ENCODE data around the gene FLAD1.
"Not testable (repeated sequence)": the region's sequence is repeated elsewhere in the genome, so short reads cannot be mapped to it uniquely, and the experiment has no call there.

Gene FLAD1

GRCh38 chr1:154971341-154971998 is 11.7 kb upstream of the FLAD1 start:
- DNase-seq (ENCODE audit: low spot score in 2 of 2), result peak in 1 of 2 donors; percentile 50
- Mint-ChIP-seq H3K36me3 (peaks cover 39% of the 10 kb centered on the region), H3K4me3 (peak overlapping the region; percentile 43), H3K9me3 (no peaks in the 10 kb centered on the region), H3K27ac (peak overlapping the region; percentile 93), H3K4me1 (peaks cover 51% of the 10 kb centered on the region)
- ATAC-seq, result no peak

GRCh38 chr1:154972213-154972516 is 11.0 kb upstream of the FLAD1 start:
- no peak overlapping the region for H3K4me3 Mint-ChIP-seq
- H3K36me3 Mint-ChIP-seq, result peaks cover 32% of the 10 kb centered on the region
- DNase-seq (ENCODE audit: low spot score in 2 of 2) (no peak), ATAC-seq (no peak)
- H3K27ac Mint-ChIP-seq, result no peak overlapping the region
- H3K9me3 Mint-ChIP-seq, result no peaks in the 10 kb centered on the region
- H3K4me1 Mint-ChIP-seq, result peaks cover 51% of the 10 kb centered on the region

- DNase-seq (ENCODE audit: low spot score in 2 of 2), result no peak
- Mint-ChIP-seq H3K27ac (no peak overlapping the region), H3K4me1 (peaks cover 51% of the 10 kb centered on the region), H3K36me3 (peaks cover 29% of the 10 kb centered on the region), H3K4me3 (no peak overlapping the region), H3K9me3 (no peaks in the 10 kb centered on the region)
- ATAC-seq, result no peak
Measured at GRCh38 chr1:154972517-154973343, 10.4 kb upstream of the FLAD1 start.

GRCh38 chr1:154973344-154974101 is 9.6 kb upstream of the FLAD1 start:
- H3K27ac Mint-ChIP-seq, result no peak overlapping the region
- no peak overlapping the region for H3K4me3 Mint-ChIP-seq
- H3K4me1 Mint-ChIP-seq, result peaks cover 46% of the 10 kb centered on the region
- ATAC-seq, result peak; percentile 40
- DNase-seq (ENCODE audit: low spot score in 2 of 2), result peak; percentile 86 to 98
- peaks cover 29% of the 10 kb centered on the region for H3K36me3 Mint-ChIP-seq
- H3K9me3 Mint-ChIP-seq, result no peaks in the 10 kb centered on the region

- H3K4me3 Mint-ChIP-seq, result no peak within 1 kb of the TSS
Measured at GRCh38 chr1:154974102-154974807, 8.9 kb upstream of the FLAD1 start, which contains the start of gene CKS1B. Gene CKS1B (plus strand): TSS chr1:154974681. CDS start chr1:154974746, 65 bp downstream.

GRCh38 chr1:154974808-154975408 is 8.2 kb upstream of the FLAD1 start:
- peaks cover 29% of the 10 kb centered on the region for H3K36me3 Mint-ChIP-seq
- DNase-seq (ENCODE audit: low spot score in 2 of 2), result peak; percentile 91 to 98
- H3K4me3 Mint-ChIP-seq, result no peak overlapping the region
- no peaks in the 10 kb centered on the region for H3K9me3 Mint-ChIP-seq
- ATAC-seq, result peak; percentile 72
- no peak overlapping the region for H3K27ac Mint-ChIP-seq
- H3K4me1 Mint-ChIP-seq, result peaks cover 33% of the 10 kb centered on the region

More at GRCh38 chr1:154974102-154974807, 8.9 kb upstream of the FLAD1 start, which contains the start of gene CKS1B:
- ATAC-seq (peak; percentile 90), DNase-seq (ENCODE audit: low spot score in 2 of 2) (peak; percentile 85 to 97)
- peaks cover 29% of the 10 kb centered on the region for H3K36me3 Mint-ChIP-seq
- H3K4me1 Mint-ChIP-seq, result peaks cover 39% of the 10 kb centered on the region
- no peaks in the 10 kb centered on the region for H3K9me3 Mint-ChIP-seq
- H3K27ac Mint-ChIP-seq, result no peak within 1 kb of the TSS

GRCh38 chr1:154975409-154976059 is 7.6 kb upstream of the FLAD1 start:
- peaks cover 32% of the 10 kb centered on the region for H3K4me1 Mint-ChIP-seq
- peak; percentile 40 to 81 for DNase-seq (ENCODE audit: low spot score in 2 of 2)
- H3K4me3 Mint-ChIP-seq, result no peak overlapping the region
- peak; percentile 35 for ATAC-seq
- H3K27ac Mint-ChIP-seq, result no peak overlapping the region
- H3K9me3 Mint-ChIP-seq, result no peaks in the 10 kb centered on the region
- peaks cover 31% of the 10 kb centered on the region for H3K36me3 Mint-ChIP-seq

- H3K4me1 Mint-ChIP-seq, result peaks cover 12% of the 10 kb centered on the region
- H3K36me3 Mint-ChIP-seq, result peaks cover 49% of the 10 kb centered on the region
- not testable (repeated sequence) for DNase-seq (ENCODE audit: low spot score in 2 of 2); H3K27ac Mint-ChIP-seq; ATAC-seq; H3K9me3 Mint-ChIP-seq; H3K4me3 Mint-ChIP-seq
Measured at GRCh38 chr1:154977762-154978161, 5.4 kb upstream of the FLAD1 start.

- Mint-ChIP-seq H3K9me3 (no peaks in the 10 kb centered on the region), H3K4me1 (peaks cover 9% of the 10 kb centered on the region), H3K27ac (no peak overlapping the region), H3K4me3 (no peak overlapping the region), H3K36me3 (peaks cover 49% of the 10 kb centered on the region)
- no peak for ATAC-seq
- no peak for DNase-seq (ENCODE audit: low spot score in 2 of 2)
Measured at GRCh38 chr1:154978360-154978759, 4.8 kb upstream of the FLAD1 start.

GRCh38 chr1:154982341-154982740 is 803 bp upstream of the FLAD1 start:
- no peak for ATAC-seq
- Mint-ChIP-seq H3K4me1 (peaks cover 7% of the 10 kb centered on the region), H3K4me3 (no peak overlapping the region), H3K36me3 (peaks cover 84% of the 10 kb centered on the region), H3K9me3 (no peaks in the 10 kb centered on the region), H3K27ac (no peak overlapping the region)
- no peak for DNase-seq (ENCODE audit: low spot score in 2 of 2)

GRCh38 chr1:154983776-154984466 is 777 bp downstream of the FLAD1 start:
- H3K27ac Mint-ChIP-seq, result no peak overlapping the region
- ATAC-seq, result no peak

GRCh38 chr1:154986736-154987135 is 3.6 kb downstream of the FLAD1 start:
- not testable (repeated sequence) for H3K27ac Mint-ChIP-seq; ATAC-seq; H3K9me3 Mint-ChIP-seq; H3K4me3 Mint-ChIP-seq; DNase-seq (ENCODE audit: low spot score in 2 of 2)
- Mint-ChIP-seq H3K36me3 (peaks cover 85% of the 10 kb centered on the region), H3K4me1 (peaks cover 20% of the 10 kb centered on the region)

More at GRCh38 chr1:154983776-154984466, 777 bp downstream of the FLAD1 start:
- no peak overlapping the region for H3K4me3 Mint-ChIP-seq
- H3K4me1 Mint-ChIP-seq, result peaks cover 9% of the 10 kb centered on the region
- DNase-seq (ENCODE audit: low spot score in 2 of 2), result no peak
- no peaks in the 10 kb centered on the region for H3K9me3 Mint-ChIP-seq
- peaks cover 85% of the 10 kb centered on the region for H3K36me3 Mint-ChIP-seq

- peaks cover 79% of the 10 kb centered on the region for H3K36me3 Mint-ChIP-seq
- no peak for DNase-seq (ENCODE audit: low spot score in 2 of 2)
- ATAC-seq, result no peak
- H3K9me3 Mint-ChIP-seq, result no peaks in the 10 kb centered on the region
- peaks cover 20% of the 10 kb centered on the region for H3K4me1 Mint-ChIP-seq
- no peak overlapping the region for H3K4me3 Mint-ChIP-seq
- no peak overlapping the region for H3K27ac Mint-ChIP-seq
Measured at GRCh38 chr1:154987326-154987725, 4.2 kb downstream of the FLAD1 start.

All from stimulated activated effector memory CD8-positive, alpha-beta T cell treated with anti-CD3 and anti-CD28 coated beads, Interleukin-12 subunit alpha, Interleukin-12 subunit beta, amount 100 ng/mL, for 72 hours (primary cell).